Parathyroid adenoma (tissue), 2 donors: ENCODE measurements around the gene RPL36AL.
A peak's percentile ranks its signal among the peaks of the same experiment; 100 is the strongest.

Experiments
- H2AFZ ChIP-seq: fragments of 300-600 bp; sonication (generic); one replicate; pipeline ENCODE4 v1.7.0; 2017; ENCODE audit warnings: antibody characterized with exemption, mild to moderate bottlenecking
- H3K27ac ChIP-seq: fragments of 300-600 bp; sonication (generic); one replicate; pipeline ENCODE4 v1.7.0; 2017
- H3K27me3 ChIP-seq: fragments of 300-600 bp; sonication (generic); one replicate; pipeline ENCODE4 v1.7.0; 2017; ENCODE audit warnings: low read length; ENCODE audit not compliant: control insufficient read depth, insufficient read depth
- H3K36me3 ChIP-seq: fragments of 300-600 bp; sonication (generic); one replicate; pipeline ENCODE4 v1.7.0; 2017; ENCODE audit warnings: low read length; ENCODE audit not compliant: control insufficient read depth, insufficient read depth
- H3K4me1 ChIP-seq: fragments of 300-600 bp; sonication (generic); one replicate; pipeline ENCODE4 v1.7.0; 2017; ENCODE audit warnings: control low read depth
- H3K4me2 ChIP-seq: fragments of 300-600 bp; sonication (generic); one replicate; pipeline ENCODE4 v1.7.0; 2017; ENCODE audit warnings: low read length
- H3K4me3 ChIP-seq: fragments of 300-600 bp; sonication (generic); one replicate; pipeline ENCODE4 v1.7.0; 2017; ENCODE audit warnings: low read depth, low read length
- H3K79me2 ChIP-seq: fragments of 300-600 bp; sonication (generic); one replicate; pipeline ENCODE4 v1.7.0; 2017; ENCODE audit warnings: control low read depth
- H3K9ac ChIP-seq: fragments of 300-600 bp; sonication (generic); one replicate; pipeline ENCODE4 v1.7.0; 2017; ENCODE audit warnings: mild to moderate bottlenecking
- H3K9me3 ChIP-seq: fragments of 300-600 bp; sonication (generic); one replicate; pipeline ENCODE4 v1.7.0; 2017; ENCODE audit warnings: low read length; ENCODE audit not compliant: control insufficient read depth
- TF ChIP-seq, protein P1 (sequence below): fragments of 300-600 bp; sonication (generic); IDR thresholded peaks from one replicate; pipeline ENCODE4 v1.7.0; 2017; ENCODE audit warnings: antibody characterized with exemption, mild to moderate bottlenecking
- donor health status: primary hyperparathyroidism.

The RPL36AL gene

DNA sequence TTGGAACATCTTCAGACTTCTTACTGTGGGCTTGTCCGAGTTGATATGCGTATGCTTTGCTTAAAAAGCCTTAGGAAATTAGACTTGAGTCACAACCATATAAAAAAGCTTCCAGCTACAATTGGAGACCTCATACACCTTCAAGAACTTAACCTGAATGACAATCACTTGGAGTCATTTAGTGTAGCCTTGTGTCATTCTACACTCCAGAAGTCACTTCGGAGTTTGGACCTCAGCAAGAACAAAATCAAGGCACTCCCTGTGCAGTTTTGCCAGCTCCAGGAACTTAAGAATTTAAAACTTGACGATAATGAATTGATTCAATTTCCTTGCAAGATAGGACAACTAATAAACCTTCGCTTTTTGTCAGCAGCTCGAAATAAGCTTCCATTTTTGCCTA, 12.8 kb downstream of the RPL36AL start:
- Histone ChIP-seq H3K4me2 (no peak overlapping the region), H3K27ac (no peak overlapping the region), H3K4me1 (no peaks in the 10 kb centered on the region), H3K9me3 (no peaks in the 10 kb centered on the region), H3K4me3 (no peak overlapping the region), H3K27me3 (no peaks in the 10 kb centered on the region), H2AFZ (no peak overlapping the region), H3K79me2 (peaks cover 2% of the 10 kb centered on the region), H3K9ac (no peak overlapping the region), H3K36me3 (no peaks in the 10 kb centered on the region)
- TF ChIP-seq, protein P1, sequence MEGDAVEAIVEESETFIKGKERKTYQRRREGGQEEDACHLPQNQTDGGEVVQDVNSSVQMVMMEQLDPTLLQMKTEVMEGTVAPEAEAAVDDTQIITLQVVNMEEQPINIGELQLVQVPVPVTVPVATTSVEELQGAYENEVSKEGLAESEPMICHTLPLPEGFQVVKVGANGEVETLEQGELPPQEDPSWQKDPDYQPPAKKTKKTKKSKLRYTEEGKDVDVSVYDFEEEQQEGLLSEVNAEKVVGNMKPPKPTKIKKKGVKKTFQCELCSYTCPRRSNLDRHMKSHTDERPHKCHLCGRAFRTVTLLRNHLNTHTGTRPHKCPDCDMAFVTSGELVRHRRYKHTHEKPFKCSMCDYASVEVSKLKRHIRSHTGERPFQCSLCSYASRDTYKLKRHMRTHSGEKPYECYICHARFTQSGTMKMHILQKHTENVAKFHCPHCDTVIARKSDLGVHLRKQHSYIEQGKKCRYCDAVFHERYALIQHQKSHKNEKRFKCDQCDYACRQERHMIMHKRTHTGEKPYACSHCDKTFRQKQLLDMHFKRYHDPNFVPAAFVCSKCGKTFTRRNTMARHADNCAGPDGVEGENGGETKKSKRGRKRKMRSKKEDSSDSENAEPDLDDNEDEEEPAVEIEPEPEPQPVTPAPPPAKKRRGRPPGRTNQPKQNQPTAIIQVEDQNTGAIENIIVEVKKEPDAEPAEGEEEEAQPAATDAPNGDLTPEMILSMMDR: no peak

DNA sequence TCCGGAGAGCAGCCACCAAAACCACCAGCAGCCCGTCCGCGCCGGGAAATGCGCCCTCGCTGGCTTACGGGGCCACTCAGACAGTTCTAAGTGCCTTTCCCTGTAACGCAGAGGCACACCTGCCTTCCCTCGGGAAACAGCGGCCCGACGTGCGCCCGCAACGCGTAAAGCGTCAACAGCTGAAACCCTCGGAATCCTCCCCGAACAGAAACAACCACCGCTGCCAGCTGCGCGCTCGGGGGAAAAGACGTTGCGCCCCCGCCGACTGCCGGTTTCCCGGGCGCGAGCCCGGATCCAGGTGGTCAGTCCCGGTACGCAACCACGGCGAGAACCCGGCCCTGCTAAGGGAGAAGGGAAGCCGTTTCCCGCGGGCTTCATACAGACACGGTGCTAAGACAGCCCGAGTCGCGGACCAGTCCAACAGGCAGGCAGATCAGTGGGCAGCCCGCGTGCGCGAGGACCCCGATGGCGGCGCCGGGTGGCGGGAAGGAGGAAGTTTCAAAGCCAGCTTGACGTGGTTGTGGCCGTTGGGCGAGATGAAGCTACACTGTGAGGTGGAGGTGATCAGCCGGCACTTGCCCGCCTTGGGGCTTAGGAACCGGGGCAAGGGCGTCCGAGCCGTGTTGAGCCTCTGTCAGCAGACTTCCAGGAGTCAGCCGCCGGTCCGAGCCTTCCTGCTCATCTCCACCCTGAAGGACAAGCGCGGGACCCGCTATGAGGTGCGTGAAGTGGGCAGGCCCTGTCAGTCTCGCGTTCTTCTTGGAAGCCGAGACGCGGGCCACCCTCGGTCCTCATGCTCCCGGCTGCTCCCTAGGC, 21.7 kb downstream of the RPL36AL start, which contains the start of gene LRR1:
LRR1 (plus strand) TSS at position 456 of the 816 bp plus-strand sequence; CDS start at position 537, 81 bp downstream.
- Histone ChIP-seq H2AFZ (peak within 1 kb of the TSS; percentile 98), H3K4me2 (peak within 1 kb of the TSS; percentile 92), H3K27ac (peak within 1 kb of the TSS; percentile 99), H3K9me3 (no peaks in the 10 kb centered on the region), H3K36me3 (no peaks in the 10 kb centered on the region), H3K9ac (peak within 1 kb of the TSS; percentile 94), H3K27me3 (no peaks in the 10 kb centered on the region), H3K4me3 (peak within 1 kb of the TSS; percentile 77), H3K4me1 (no peaks in the 10 kb centered on the region), H3K79me2 (no peaks in the 10 kb centered on the region)
- TF ChIP-seq, protein P1: peak; percentile 23

GRCh38 chr14:49598189-49598484, 22.3 kb downstream of the RPL36AL start:
- no peaks in the 10 kb centered on the region for H3K9me3 ChIP-seq
- H3K4me2 ChIP-seq: peak overlapping the region; percentile 92
- peak overlapping the region; percentile 99 for H3K27ac ChIP-seq
- H3K4me1 ChIP-seq: no peaks in the 10 kb centered on the region
- no peaks in the 10 kb centered on the region for H3K36me3 ChIP-seq
- TF ChIP-seq, protein P1: no peak
- no peaks in the 10 kb centered on the region for H3K27me3 ChIP-seq
- H3K4me3 ChIP-seq: peak overlapping the region; percentile 77
- peak overlapping the region; percentile 94 for H3K9ac ChIP-seq
- peak overlapping the region; percentile 98 for H2AFZ ChIP-seq
- no peaks in the 10 kb centered on the region for H3K79me2 ChIP-seq

DNA sequence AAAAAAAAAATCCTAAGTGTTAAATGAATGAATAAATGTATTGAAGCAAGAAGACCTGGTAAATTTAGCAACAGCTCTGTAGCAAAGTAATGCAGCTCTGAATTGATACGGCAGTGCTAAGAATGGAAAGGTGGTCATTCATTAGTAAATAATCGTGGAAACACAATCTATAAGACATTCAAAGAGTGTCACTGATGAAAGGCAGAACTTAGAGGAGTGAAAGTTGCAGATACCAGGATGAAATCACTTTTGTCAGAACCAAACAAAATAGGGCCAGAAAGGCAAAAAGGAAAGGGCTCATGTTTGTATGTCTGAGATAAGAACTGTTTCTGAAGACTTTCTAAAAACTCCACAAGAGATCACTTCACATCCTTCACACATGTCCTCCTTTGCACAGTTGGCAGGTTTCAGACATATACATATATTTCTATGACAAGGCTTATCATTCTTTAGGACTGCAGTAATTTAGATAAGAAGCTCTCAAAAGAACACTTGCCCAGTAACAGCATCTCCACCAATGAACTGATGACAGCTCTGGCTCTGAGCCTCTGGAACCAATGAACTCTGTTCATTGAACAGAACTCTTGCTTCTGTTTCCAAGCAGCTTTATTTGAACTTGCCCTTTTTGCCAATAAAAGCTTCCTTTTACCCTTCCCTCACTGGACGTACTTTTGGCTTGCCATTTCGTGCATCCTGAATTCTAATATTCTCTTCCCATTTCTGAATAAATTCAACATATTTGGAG, 25.9 kb downstream of the RPL36AL start:
- H3K79me2 ChIP-seq: no peaks in the 10 kb centered on the region
- no peaks in the 10 kb centered on the region for H3K36me3 ChIP-seq
- no peaks in the 10 kb centered on the region for H3K27me3 ChIP-seq
- H3K9ac ChIP-seq: no peak overlapping the region
- H3K4me2 ChIP-seq: no peak overlapping the region
- H2AFZ ChIP-seq: no peak overlapping the region
- H3K4me1 ChIP-seq: no peaks in the 10 kb centered on the region
- TF ChIP-seq, protein P1: no peak
- no peak overlapping the region for H3K4me3 ChIP-seq
- H3K9me3 ChIP-seq: no peaks in the 10 kb centered on the region
- no peak overlapping the region for H3K27ac ChIP-seq
